Measurements from ENCODE around the gene DCAF15. TPM values are rescaled to one million over a fixed set of nuclear protein-coding genes. Genes with fewer than 3 reads are reported as not detected.
"Not testable (repeated sequence)": the region's sequence is repeated elsewhere in the genome, so short reads cannot be mapped to it uniquely, and the experiment has no call there.

Gene DCAF15
- total RNA-seq, 4 donors from 2014 or later: 11.2 to 39.6 (median 20.1) TPM

DNA sequence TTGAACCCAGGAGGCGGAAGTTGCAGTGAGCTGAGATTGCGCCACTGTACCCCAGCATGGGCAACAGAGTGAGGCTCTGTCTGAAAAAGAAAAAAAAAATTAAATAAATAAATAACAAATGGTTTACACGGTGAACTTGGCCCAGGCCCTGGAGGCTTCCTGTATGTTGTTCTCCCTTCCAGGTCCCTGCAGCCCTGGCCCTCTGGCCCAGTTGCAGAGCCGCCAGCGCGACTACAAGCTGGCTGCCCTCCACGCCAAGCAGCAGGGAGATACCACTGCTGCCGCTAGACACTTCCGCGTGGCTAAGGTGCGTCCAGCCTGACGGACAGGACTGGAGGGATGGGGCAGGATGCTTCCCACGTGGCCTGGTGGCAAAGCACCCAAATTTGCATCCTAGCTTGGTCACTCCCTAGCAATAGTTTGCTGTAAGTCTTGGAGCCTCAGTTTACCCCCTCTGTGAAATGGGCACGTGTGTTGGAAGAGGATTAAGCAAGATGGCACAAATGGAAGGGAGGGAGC is 34.4 kb upstream of the DCAF15 start:
- no peaks in the 10 kb centered on the region for H3K27me3 ChIP-seq
- H3K27ac ChIP-seq: no peak overlapping the region
- no peaks in the 10 kb centered on the region for H3K9me3 ChIP-seq
- no peak for DNase-seq
- no peaks in the 10 kb centered on the region for H3K36me3 ChIP-seq
- no peaks in the 10 kb centered on the region for H3K4me1 ChIP-seq
- no peak overlapping the region for H3K4me3 ChIP-seq
- intact Hi-C loops (cut with DNase I; ENCODE audit: low total_unique reads): no loop called here
- TF ChIP-seq, protein P1, sequence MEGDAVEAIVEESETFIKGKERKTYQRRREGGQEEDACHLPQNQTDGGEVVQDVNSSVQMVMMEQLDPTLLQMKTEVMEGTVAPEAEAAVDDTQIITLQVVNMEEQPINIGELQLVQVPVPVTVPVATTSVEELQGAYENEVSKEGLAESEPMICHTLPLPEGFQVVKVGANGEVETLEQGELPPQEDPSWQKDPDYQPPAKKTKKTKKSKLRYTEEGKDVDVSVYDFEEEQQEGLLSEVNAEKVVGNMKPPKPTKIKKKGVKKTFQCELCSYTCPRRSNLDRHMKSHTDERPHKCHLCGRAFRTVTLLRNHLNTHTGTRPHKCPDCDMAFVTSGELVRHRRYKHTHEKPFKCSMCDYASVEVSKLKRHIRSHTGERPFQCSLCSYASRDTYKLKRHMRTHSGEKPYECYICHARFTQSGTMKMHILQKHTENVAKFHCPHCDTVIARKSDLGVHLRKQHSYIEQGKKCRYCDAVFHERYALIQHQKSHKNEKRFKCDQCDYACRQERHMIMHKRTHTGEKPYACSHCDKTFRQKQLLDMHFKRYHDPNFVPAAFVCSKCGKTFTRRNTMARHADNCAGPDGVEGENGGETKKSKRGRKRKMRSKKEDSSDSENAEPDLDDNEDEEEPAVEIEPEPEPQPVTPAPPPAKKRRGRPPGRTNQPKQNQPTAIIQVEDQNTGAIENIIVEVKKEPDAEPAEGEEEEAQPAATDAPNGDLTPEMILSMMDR (IDR thresholded peaks at IDR 0.05): no peak
- no peak for TF ChIP-seq POLR2A (IDR thresholded peaks at IDR 0.05)

DNA sequence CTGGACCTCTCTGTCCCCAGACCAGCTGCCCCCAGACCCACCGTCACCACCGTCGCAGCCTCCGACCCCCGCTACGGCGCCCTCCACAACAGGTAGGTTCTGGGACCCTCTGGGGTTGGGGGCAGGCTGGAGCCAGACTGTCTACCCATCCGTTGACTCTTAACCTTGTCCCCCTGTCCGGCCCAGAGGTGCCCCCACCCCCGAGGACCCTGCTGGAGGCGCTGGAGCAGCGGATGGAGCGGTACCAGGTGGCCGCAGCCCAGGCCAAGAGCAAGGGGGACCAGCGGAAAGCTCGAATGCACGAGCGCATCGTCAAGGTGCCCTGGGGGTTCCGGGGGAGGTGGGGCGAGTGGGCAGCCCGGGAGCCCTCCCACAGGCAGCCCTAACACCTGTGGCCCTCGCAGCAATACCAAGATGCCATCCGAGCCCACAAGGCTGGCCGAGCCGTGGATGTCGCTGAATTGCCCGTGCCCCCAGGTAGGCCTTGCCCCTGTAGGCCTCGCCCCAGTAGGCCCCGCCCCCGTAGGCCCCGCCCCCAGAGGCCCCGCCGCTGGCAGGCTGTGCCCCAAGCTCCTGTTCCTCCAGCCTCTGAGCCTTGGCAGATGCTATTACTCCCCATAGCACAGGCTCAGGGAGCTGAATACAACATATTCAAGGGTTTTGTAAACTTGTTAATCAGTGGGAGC is 33.4 kb upstream of the DCAF15 start:
- Histone ChIP-seq H3K4me3 (no peak overlapping the region), H3K36me3 (no peaks in the 10 kb centered on the region), H3K27ac (no peak overlapping the region), H3K9me3 (no peaks in the 10 kb centered on the region), H3K4me1 (no peaks in the 10 kb centered on the region), H3K27me3 (no peaks in the 10 kb centered on the region)
- intact Hi-C loops (cut with DNase I; ENCODE audit: low total_unique reads): no loop called here
- TF ChIP-seq, protein P1 (IDR thresholded peaks at IDR 0.05): no peak
- TF ChIP-seq POLR2A (IDR thresholded peaks at IDR 0.05): no peak
- no peak for DNase-seq

DNA sequence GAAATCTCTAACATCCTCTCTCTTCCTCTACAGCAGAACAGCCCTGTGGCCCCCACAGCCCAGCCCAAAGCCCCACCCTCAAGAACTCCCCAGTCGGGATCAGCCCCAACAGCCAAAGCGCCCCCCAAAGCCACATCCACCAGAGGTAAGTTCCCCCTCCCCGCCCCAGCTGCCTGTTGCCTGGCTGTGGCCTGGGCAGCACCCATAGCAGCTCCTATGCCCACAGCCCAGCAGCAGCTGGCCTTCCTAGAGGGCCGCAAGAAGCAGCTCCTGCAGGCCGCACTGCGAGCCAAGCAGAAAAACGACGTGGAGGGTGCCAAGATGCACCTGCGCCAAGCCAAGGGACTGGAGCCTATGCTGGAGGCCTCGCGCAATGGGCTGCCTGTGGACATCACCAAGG is 31.8 kb upstream of the DCAF15 start:
- TF ChIP-seq, protein P1 (IDR thresholded peaks at IDR 0.05): no peak
- no peak for TF ChIP-seq POLR2A (IDR thresholded peaks at IDR 0.05)
- intact Hi-C loops (cut with DNase I; ENCODE audit: low total_unique reads): no loop called here
- H3K36me3 ChIP-seq: no peaks in the 10 kb centered on the region

DNA sequence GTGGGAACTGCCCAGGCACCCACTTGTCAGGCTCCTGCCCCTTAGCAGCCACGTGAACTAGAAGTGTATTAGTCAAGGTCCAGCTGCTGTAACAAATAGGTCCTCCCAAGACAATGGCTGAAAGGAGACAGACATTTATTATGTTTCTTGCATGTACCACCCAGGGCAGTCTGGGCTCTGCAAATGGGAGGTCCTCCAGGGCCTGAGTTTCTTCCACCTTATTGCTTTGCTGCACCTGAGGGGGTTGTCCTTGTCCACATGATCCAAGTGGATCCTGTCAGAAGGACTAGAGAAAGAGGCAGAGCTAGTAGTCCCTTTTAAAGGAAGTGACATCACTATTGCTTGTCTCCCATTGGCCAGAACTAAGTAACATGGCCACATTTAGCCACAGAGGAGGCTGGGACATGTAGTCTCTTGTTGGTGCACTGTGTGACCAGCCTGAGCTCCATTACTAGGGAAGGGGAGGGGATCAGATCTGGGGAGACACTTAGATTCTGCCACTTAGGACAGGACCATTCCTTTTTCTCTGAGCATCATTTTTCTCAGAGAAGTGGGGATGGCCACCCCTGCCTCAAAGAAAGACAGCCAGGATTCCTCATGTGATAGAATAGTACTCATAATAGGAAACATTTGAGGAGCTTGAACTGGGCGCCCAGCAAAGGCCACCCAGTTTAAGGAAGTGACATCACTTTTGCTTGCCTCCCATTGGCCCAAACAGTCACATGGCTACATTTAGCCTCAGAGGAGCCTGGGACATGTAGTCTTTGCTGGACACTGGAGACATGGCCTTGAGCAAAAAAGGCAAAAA is 31.2 kb upstream of the DCAF15 start:
- no peak overlapping the region for H3K4me3 ChIP-seq
- TF ChIP-seq, protein P1 (IDR thresholded peaks at IDR 0.05): no peak
- no peak for TF ChIP-seq POLR2A (IDR thresholded peaks at IDR 0.05)
- DNase-seq: no peak
- H3K27me3 ChIP-seq: no peaks in the 10 kb centered on the region
- H3K4me1 ChIP-seq: no peaks in the 10 kb centered on the region
- no peaks in the 10 kb centered on the region for H3K36me3 ChIP-seq
- no peak overlapping the region for H3K27ac ChIP-seq
- H3K9me3 ChIP-seq: no peaks in the 10 kb centered on the region
- intact Hi-C loops (cut with DNase I; ENCODE audit: low total_unique reads): no loop called here

More for the DNA sequence above, 31.8 kb upstream of the DCAF15 start:
- H3K27ac ChIP-seq: no peak overlapping the region
- no peaks in the 10 kb centered on the region for H3K9me3 ChIP-seq
- no peak for DNase-seq
- H3K4me3 ChIP-seq: no peak overlapping the region
- no peaks in the 10 kb centered on the region for H3K27me3 ChIP-seq
- no peaks in the 10 kb centered on the region for H3K4me1 ChIP-seq

DNA sequence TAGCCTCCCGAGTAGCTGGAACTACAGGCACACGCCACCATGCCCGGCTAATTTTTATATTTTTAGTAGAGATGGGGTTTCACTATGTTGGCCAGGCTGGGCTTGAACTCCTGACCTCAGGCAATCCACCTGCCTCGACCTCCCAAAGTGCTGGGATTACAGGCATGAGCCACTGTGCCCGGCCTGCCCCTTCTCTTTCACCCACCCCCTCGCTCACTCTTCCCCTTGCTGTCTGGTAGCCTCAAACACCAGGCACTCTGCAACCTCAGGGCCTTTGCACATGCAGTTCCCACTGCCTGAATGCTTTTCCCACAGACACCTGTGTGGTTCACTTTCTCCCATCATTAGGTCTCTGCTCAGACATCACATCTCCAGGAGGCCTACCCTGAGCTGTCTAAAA is 30.2 kb upstream of the DCAF15 start:
- DNase-seq; H3K36me3 ChIP-seq; intact Hi-C loops (cut with DNase I; ENCODE audit: low total_unique reads): not testable (repeated sequence)

More for the DNA sequence above, 30.2 kb upstream of the DCAF15 start:
- H3K9me3 ChIP-seq, H3K4me1 ChIP-seq, H3K27me3 ChIP-seq, H3K27ac ChIP-seq, H3K4me3 ChIP-seq: not testable (repeated sequence)

Data from uterus (tissue), 4 donors.